Breast epithelium (tissue), 4 donors: Measurements from ENCODE around the gene NEU4. TPM values are rescaled to one million over a fixed set of nuclear protein-coding genes. Genes with fewer than 3 reads are reported as not detected.

Experiments used
- DNase-seq, 2 donors: peaks; one replicate each; pipeline ENCODE4 v3.0.0-alpha.2; 2019; ENCODE audit warnings: low spot score in 2 of 2
- H3K27ac ChIP-seq, 2 donors: fragments of 200-600 bp; sonication (generic) in 1 of 2; one replicate each; pipeline ENCODE4 v1.5.1; 2016 to 2019; ENCODE audit warnings: mild to moderate bottlenecking in 1 of 2
- H3K27me3 ChIP-seq, 2 donors: fragments of 200-600 bp; sonication (generic) in 1 of 2; one replicate each; pipeline versions ENCODE4 v1.5.1 to v1.6.0; 2017 to 2019; ENCODE audit warnings: control low read depth in 1 of 2, mild to moderate bottlenecking in 1 of 2
- H3K36me3 ChIP-seq: fragments of 200-600 bp; one replicate; pipeline ENCODE4 v1.5.1; 2019
- H3K4me1 ChIP-seq, 2 donors: fragments of 200-600 bp; sonication (generic); one replicate each; pipeline ENCODE4 v1.5.1; 2016 to 2019; ENCODE audit warnings: control low read depth in 1 of 2
- H3K4me3 ChIP-seq, 3 donors: fragments of 200-600 bp; sonication (generic); 1 replicate in 2 of 3; 2 replicates in 1 of 3; pipeline ENCODE4 v1.5.1; 2016 to 2019; ENCODE audit warnings: mild to moderate bottlenecking in 3 of 3, moderate library complexity in 2 of 3
- H3K9me3 ChIP-seq, 2 donors: fragments of 200-600 bp; sonication (generic) in 1 of 2; one replicate each; pipeline ENCODE4 v1.5.1; 2016 to 2019; ENCODE audit warnings: control low read depth in 1 of 2
- CTCF ChIP-seq, 3 donors: fragments of 450-650 bp; IDR thresholded peaks; one replicate each; pipeline ENCODE4 v1.5.1; 2016 to 2017; ENCODE audit warnings: antibody characterized with exemption in 3 of 3, mild to moderate bottlenecking in 3 of 3, moderate library complexity in 3 of 3
- POLR2A ChIP-seq: fragments of 450-650 bp; IDR thresholded peaks from one replicate; pipeline ENCODE4 v1.6.1; 2016; ENCODE audit warnings: antibody characterized with exemption, mild to moderate bottlenecking, moderate library complexity
- POLR2AphosphoS5 ChIP-seq, 3 donors: sonication (generic); formaldehyde crosslinking; IDR thresholded peaks; one replicate each; pipeline ENCODE4 v1.6.1; 2017; ENCODE audit warnings: antibody characterized with exemption in 3 of 3
- intact Hi-C: fragments of 100-400 bp; cut with DNase I; formaldehyde crosslinking; loops from one replicate; pipeline ENCODE4 v1.15.1; 2023; ENCODE audit warnings: low total_unique reads
- total RNA-seq, 3 donors: library from RNA; depleted of rRNA; stranded (reverse); fragments of >200 nt; gene quantifications; one replicate each; pipeline ENCODE4 v1.1.0, GENCODE V29; 2016

NEU4 gene
- total RNA-seq, 3 donors from 2014 or later, result 0.33 to 3.0 (median 0.44) TPM

GRCh38 chr2:241844066-241844728 lies 35.2 kb downstream of the NEU4 start:
- no peaks in the 10 kb centered on the region for H3K36me3 ChIP-seq
- intact Hi-C loops, result no loop called here
- peak overlapping the region in 1 of 2 donors; percentile 56 for H3K27ac ChIP-seq
- peaks cover 0 to 7% of the 10 kb centered on the region in 2 donors for H3K27me3 ChIP-seq
- no peaks in the 10 kb centered on the region for H3K9me3 ChIP-seq
- peaks cover 0 to 6% of the 10 kb centered on the region in 2 donors for H3K4me1 ChIP-seq
- peak overlapping the region; percentile 40 to 63 (median 48) for H3K4me3 ChIP-seq
- peak in 1 of 2 donors; percentile 63 for DNase-seq
- TF ChIP-seq CTCF (IDR thresholded peaks at IDR 0.05), result no peak
- TF ChIP-seq POLR2AphosphoS5 (IDR thresholded peaks at IDR 0.05), result peak in 2 of 3 donors; percentile 26 to 33

GRCh38 chr2:241844831-241845578 lies 36.0 kb downstream of the NEU4 start:
- Histone ChIP-seq H3K27me3 (peaks cover 0 to 15% of the 10 kb centered on the region in 2 donors), H3K27ac (no peak overlapping the region), H3K4me3 (peak overlapping the region in 2 of 3 donors; percentile 40 to 63), H3K4me1 (peaks cover 0 to 6% of the 10 kb centered on the region in 2 donors), H3K36me3 (no peaks in the 10 kb centered on the region), H3K9me3 (no peaks in the 10 kb centered on the region)
- TF ChIP-seq CTCF (IDR thresholded peaks at IDR 0.05) (no peak), POLR2A (no peak), POLR2AphosphoS5 (IDR thresholded peaks at IDR 0.05) (no peak)
- intact Hi-C loops, result no loop called here
- DNase-seq, result no peak

GRCh38 chr2:241846406-241846805 lies 37.4 kb downstream of the NEU4 start:
- intact Hi-C loops, result no loop called here
- H3K9me3 ChIP-seq, result no peaks in the 10 kb centered on the region
- no peak overlapping the region for H3K4me3 ChIP-seq
- H3K27ac ChIP-seq, result no peak overlapping the region
- no peak for TF ChIP-seq CTCF (IDR thresholded peaks at IDR 0.05)
- no peak for TF ChIP-seq POLR2AphosphoS5 (IDR thresholded peaks at IDR 0.05)
- TF ChIP-seq POLR2A, result no peak
- no peaks in the 10 kb centered on the region for H3K36me3 ChIP-seq
- peaks cover 0 to 15% of the 10 kb centered on the region in 2 donors for H3K27me3 ChIP-seq
- no peak for DNase-seq
- H3K4me1 ChIP-seq, result peaks cover 0 to 6% of the 10 kb centered on the region in 2 donors

GRCh38 chr2:241848761-241849615 lies 40.0 kb downstream of the NEU4 start:
- TF ChIP-seq POLR2AphosphoS5 (IDR thresholded peaks at IDR 0.05) (no peak), POLR2A (no peak), CTCF (IDR thresholded peaks at IDR 0.05) (no peak)
- H3K36me3 ChIP-seq, result no peaks in the 10 kb centered on the region
- no peaks in the 10 kb centered on the region for H3K9me3 ChIP-seq
- intact Hi-C loops, result no loop called here
- no peak overlapping the region for H3K4me3 ChIP-seq
- DNase-seq, result no peak
- H3K27me3 ChIP-seq, result peaks cover 0 to 15% of the 10 kb centered on the region in 2 donors
- no peak overlapping the region for H3K27ac ChIP-seq
- peaks cover 0 to 6% of the 10 kb centered on the region in 2 donors for H3K4me1 ChIP-seq
